22Rv1 (cell line): ENCODE results near the gene LY86.
"Not testable (repeated sequence)": the region's sequence is repeated elsewhere in the genome, so short reads cannot be mapped to it uniquely, and the experiment has no call there.

Experiments
- ZFX ChIP-seq: fragments of 450-650 bp; IDR thresholded peaks from 2 replicates; pipeline ENCODE4 v1.6.1; 2017; ENCODE audit warnings: antibody characterized with exemption, borderline replicate concordance
- TF ChIP-seq, protein P1 (sequence below): fragments of 450-650 bp; IDR thresholded peaks from 2 replicates; pipeline ENCODE4 v1.5.1; 2017; ENCODE audit warnings: mild to moderate bottlenecking

DNA sequence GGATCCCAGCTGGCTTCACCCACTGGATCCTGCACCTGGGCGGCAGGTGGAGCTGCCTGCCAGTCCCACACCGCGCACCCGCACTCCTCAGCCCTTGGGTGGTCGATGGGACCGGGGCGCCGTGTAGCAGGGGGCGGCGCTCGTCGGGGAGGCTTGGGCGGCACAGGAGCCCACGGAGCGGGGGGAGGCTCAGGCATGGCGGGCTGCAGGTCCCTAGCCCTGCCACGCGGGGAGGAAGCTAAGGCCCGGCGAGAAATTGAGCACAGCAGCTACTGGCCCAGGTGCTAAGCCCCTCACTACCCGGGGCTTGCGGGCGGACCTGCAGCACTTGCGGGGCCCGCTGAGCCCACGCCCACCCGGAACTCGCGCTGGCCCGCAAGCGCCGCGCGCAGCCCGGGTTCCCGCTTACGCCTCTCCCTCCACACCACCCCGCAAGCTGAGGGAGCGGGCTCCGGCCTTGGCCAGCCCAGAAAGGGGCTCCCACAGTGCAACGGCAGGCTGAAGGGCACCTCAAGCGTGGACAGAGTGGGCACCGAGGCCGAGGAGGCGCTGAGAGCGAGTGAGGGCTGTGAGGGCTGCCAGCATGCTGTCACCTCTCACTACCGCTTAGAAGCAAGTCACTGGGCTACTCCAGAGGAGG, 18.0 kb downstream of the LY86 start:
- TF ChIP-seq, protein P1, sequence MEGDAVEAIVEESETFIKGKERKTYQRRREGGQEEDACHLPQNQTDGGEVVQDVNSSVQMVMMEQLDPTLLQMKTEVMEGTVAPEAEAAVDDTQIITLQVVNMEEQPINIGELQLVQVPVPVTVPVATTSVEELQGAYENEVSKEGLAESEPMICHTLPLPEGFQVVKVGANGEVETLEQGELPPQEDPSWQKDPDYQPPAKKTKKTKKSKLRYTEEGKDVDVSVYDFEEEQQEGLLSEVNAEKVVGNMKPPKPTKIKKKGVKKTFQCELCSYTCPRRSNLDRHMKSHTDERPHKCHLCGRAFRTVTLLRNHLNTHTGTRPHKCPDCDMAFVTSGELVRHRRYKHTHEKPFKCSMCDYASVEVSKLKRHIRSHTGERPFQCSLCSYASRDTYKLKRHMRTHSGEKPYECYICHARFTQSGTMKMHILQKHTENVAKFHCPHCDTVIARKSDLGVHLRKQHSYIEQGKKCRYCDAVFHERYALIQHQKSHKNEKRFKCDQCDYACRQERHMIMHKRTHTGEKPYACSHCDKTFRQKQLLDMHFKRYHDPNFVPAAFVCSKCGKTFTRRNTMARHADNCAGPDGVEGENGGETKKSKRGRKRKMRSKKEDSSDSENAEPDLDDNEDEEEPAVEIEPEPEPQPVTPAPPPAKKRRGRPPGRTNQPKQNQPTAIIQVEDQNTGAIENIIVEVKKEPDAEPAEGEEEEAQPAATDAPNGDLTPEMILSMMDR = not testable (repeated sequence)
- not testable (repeated sequence) for TF ChIP-seq ZFX
